Prostate gland (tissue), 2 donors: ENCODE measurements around the gene RPS15. TPM values are rescaled to one million over a fixed set of nuclear protein-coding genes. Genes with fewer than 3 reads are reported as not detected.

Experiments used
- DNase-seq: peaks from one replicate; pipeline ENCODE4 v3.0.0-alpha.2; 2019; ENCODE audit warnings: low spot score
- H3K27ac ChIP-seq, 2 donors: fragments of 200-600 bp; sonication (generic); 2 replicates each; pipeline ENCODE4 v1.5.1; 2017 to 2019
- H3K27me3 ChIP-seq: fragments of 200-600 bp; sonication (generic); replicated peaks from 2 replicates; pipeline ENCODE4 v1.5.1; 2019; ENCODE audit not compliant: insufficient read depth
- H3K36me3 ChIP-seq, 2 donors: fragments of 200-600 bp; sonication (generic); 1 replicate in 1 of 2; 2 replicates in 1 of 2; pipeline versions ENCODE4 v1.5.1 to v1.8.1; 2017 to 2019
- H3K4me1 ChIP-seq: fragments of 200-600 bp; sonication (generic); replicated peaks from 2 replicates; pipeline ENCODE4 v1.5.1; 2019
- H3K4me3 ChIP-seq, 2 donors: fragments of 200-600 bp; sonication (generic); 2 replicates each; pipeline ENCODE4 v1.5.1; 2017 to 2019
- H3K9me3 ChIP-seq: fragments of 200-600 bp; sonication (generic); 2 replicates; pipeline ENCODE4 v1.5.1; 2017
- POLR2A ChIP-seq: fragments of 450-650 bp; IDR thresholded peaks from one replicate; pipeline ENCODE4 v1.6.1; 2016; ENCODE audit warnings: antibody characterized with exemption, mild to moderate bottlenecking
- POLR2AphosphoS5 ChIP-seq: sonication (generic); formaldehyde crosslinking; IDR thresholded peaks from one replicate; pipeline ENCODE4 v1.6.1; 2017; ENCODE audit warnings: antibody characterized with exemption
- WGBS: methylation state at CpG from one replicate; pipeline ENCODE4 v1.1.5; 2018; 5-methylcytosine and 5-hydroxymethylcytosine counted together
- intact Hi-C: fragments of 100-400 bp; cut with DNase I; formaldehyde crosslinking; loops from one replicate; pipeline ENCODE4 v1.14.2; 2022
- total RNA-seq, 2 donors: library from RNA; depleted of rRNA; stranded (reverse); fragments of >200 nt; gene quantifications; one replicate each; pipeline ENCODE4 v1.1.0, GENCODE V29; 2016
- TF ChIP-seq, protein P1 (sequence below), 4 experiments: fragments of 200-600 bp in 2 of 4; fragments of 450-650 bp in 2 of 4; sonication (generic) in 2 of 4; IDR thresholded peaks; 1 replicate in 3 of 4; 2 replicates in 1 of 4; pipeline ENCODE4 v1.5.1; 2016 to 2019; ENCODE audit warnings: antibody characterized with exemption in 4 of 4, mild to moderate bottlenecking in 2 of 4, moderate library complexity in 2 of 4

The RPS15 gene
- total RNA-seq, 2 donors from 2014 or later = 3,102 to 5,853 TPM

DNA sequence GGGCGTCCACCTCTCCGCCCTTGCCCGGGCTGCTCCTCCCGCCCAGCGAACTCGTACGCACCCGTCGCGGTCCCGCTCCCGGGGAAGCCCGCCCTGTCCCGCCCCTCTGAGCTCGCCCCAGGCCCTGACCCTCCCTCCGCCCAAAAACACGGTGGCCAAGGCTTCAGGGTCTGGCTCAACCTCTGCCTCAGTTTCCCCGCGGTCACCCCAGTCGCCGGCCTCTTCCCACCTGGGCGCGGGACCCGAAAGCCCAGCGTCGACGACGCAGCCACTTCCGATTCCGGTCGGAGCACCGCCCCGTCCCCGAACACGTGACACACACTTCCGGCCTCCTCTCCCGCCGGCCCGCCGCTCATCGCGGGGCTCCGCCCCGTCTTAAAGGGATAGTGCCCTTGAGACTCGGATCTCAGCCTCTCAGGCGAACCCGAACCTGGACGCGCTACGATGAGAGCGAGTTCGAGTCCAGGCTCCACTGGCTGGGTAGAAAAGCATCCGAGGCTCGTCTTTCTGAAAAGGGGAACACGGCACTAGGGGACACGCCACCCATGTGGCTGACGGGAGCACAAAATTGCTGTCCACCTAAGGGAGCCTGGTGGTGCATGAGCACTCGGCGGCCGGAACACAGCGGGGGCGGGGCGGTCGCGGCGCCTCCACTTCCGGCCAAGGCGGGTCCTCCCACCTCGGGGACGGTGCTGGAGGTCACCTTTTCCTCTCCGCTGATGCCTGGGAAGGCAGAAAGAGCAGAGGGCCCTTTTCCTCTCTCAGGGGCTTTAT is 40.9 kb downstream of the RPS15 start, which contains the start of gene C19orf25:
Gene C19orf25 (minus strand): TSS at position 282 of the 774 bp plus-strand sequence. CDS start 312 bp downstream, outside the sequence.
- intact Hi-C loops = no loop called here
- H3K4me1 ChIP-seq = no peaks in the 10 kb centered on the region
- H3K27me3 ChIP-seq = no peaks in the 10 kb centered on the region
- no peaks in the 10 kb centered on the region for H3K36me3 ChIP-seq
- DNase-seq = peak; percentile 90
- peak within 1 kb of the TSS; percentile 89 to 92 for H3K4me3 ChIP-seq
- WGBS = under 1% methylated on average over 58 of the region's 71 CpGs
- TF ChIP-seq, protein P1, sequence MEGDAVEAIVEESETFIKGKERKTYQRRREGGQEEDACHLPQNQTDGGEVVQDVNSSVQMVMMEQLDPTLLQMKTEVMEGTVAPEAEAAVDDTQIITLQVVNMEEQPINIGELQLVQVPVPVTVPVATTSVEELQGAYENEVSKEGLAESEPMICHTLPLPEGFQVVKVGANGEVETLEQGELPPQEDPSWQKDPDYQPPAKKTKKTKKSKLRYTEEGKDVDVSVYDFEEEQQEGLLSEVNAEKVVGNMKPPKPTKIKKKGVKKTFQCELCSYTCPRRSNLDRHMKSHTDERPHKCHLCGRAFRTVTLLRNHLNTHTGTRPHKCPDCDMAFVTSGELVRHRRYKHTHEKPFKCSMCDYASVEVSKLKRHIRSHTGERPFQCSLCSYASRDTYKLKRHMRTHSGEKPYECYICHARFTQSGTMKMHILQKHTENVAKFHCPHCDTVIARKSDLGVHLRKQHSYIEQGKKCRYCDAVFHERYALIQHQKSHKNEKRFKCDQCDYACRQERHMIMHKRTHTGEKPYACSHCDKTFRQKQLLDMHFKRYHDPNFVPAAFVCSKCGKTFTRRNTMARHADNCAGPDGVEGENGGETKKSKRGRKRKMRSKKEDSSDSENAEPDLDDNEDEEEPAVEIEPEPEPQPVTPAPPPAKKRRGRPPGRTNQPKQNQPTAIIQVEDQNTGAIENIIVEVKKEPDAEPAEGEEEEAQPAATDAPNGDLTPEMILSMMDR (IDR thresholded peaks at IDR 0.05) = peak in 2 of 4 experiments; percentile 9 to 10
- TF ChIP-seq POLR2A = peak; percentile 57
- peak; percentile 99 for TF ChIP-seq POLR2AphosphoS5
- peak within 1 kb of the TSS; percentile 57 to 68 for H3K27ac ChIP-seq
- H3K9me3 ChIP-seq = no peaks in the 10 kb centered on the region

DNA sequence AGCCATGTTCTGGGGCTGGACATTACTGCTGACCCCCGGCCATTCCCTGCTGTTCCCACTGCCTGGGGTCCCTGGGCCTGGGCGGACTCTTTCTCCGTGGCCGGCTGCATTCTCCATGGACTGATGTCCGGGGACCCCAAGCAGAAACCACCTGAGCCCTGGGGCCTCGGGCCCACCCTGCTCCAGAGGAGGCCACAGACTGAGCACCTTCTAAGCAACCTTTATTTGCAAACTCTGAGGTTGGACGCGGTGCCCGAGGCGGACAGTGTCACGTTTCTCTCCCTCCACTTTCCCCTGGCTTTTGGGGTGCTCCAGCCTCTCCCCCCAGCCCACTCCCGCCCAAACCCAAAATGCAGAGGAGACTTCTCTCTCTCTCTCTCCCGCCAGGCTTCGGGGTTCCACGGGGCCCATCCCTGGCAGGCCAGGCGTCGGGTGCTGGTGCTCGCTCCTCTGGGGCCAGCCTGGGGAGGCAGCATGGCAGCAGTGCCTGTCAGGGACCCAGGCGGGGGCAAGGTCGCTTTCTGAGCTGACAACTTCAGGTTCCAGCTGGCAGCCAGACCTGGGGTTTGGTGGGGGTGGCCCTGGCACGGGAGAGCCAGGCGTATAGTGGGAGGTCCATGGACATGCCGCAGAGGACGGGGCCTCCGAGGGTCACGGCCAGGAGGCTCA is 43.2 kb downstream of the RPS15 start:
- intact Hi-C loops = no loop called here

GRCh38 chr19:1481893-1482360 is 43.7 kb downstream of the RPS15 start:
- H3K4me3 ChIP-seq = no peak overlapping the region
- TF ChIP-seq POLR2AphosphoS5 = no peak
- TF ChIP-seq, protein P1 (IDR thresholded peaks at IDR 0.05) = no peak
- TF ChIP-seq POLR2A = no peak
- intact Hi-C loops = no loop called here
- no peak for DNase-seq
- H3K27me3 ChIP-seq = no peaks in the 10 kb centered on the region
- H3K36me3 ChIP-seq = no peaks in the 10 kb centered on the region
- no peaks in the 10 kb centered on the region for H3K9me3 ChIP-seq
- 88% methylated on average over 27 of the region's 36 CpGs for WGBS
- no peaks in the 10 kb centered on the region for H3K4me1 ChIP-seq
- no peak overlapping the region for H3K27ac ChIP-seq

More for the DNA sequence above, 43.2 kb downstream of the RPS15 start:
- WGBS = 89% methylated on average over 26 of the region's 26 CpGs
- DNase-seq = no peak
- H3K9me3 ChIP-seq = no peaks in the 10 kb centered on the region
- no peak overlapping the region for H3K4me3 ChIP-seq
- H3K27ac ChIP-seq = no peak overlapping the region
- H3K4me1 ChIP-seq = no peaks in the 10 kb centered on the region
- no peaks in the 10 kb centered on the region for H3K27me3 ChIP-seq
- no peak for TF ChIP-seq POLR2AphosphoS5
- no peak for TF ChIP-seq POLR2A
- TF ChIP-seq, protein P1 (IDR thresholded peaks at IDR 0.05) = no peak
- no peaks in the 10 kb centered on the region for H3K36me3 ChIP-seq

DNA sequence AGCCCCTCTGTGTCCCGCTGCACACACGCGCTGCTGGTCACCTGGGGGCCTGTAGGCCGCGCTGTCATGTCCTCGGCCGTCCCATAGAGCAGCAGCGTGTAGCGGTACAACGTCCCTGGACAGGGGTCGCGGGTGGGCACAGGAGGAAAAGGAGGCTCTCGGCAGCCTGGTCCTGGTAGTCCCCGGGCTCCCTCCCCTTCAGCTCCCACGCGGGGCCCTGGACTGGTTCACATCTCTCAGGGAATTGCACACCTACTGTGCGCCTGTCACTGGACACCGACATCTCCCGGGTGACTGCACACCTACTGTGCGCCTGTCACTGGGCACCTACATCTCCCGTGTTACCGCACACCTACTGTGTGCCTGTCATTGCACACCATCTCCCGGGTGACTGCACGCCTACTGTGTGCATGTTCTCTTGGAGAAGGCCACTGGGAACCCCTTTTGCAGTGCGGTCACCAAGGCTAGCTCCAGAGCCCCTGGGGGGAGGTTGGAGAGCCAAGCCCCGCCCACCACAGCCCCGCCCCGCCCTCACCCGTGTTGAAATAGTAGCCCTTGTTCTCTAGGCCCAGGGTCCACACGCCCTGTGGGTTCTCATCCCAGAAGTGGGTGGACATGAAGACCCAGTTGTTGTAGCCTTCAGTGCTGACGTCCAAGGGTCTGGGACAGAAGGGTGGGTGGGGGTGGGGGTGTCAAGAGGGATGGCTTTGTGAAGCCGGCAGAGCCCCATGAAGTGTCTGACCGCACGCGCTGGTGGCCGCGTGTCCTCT is 44.4 kb downstream of the RPS15 start:
- WGBS = 83% methylated on average over 33 of the region's 37 CpGs
- DNase-seq = no peak
- no peaks in the 10 kb centered on the region for H3K27me3 ChIP-seq
- no peaks in the 10 kb centered on the region for H3K36me3 ChIP-seq
- no peaks in the 10 kb centered on the region for H3K9me3 ChIP-seq
- H3K4me3 ChIP-seq = no peak overlapping the region
- H3K4me1 ChIP-seq = no peaks in the 10 kb centered on the region
- no peak for TF ChIP-seq POLR2A
- TF ChIP-seq, protein P1 (IDR thresholded peaks at IDR 0.05) = no peak
- no peak for TF ChIP-seq POLR2AphosphoS5
- intact Hi-C loops = no loop called here
- H3K27ac ChIP-seq = no peak overlapping the region
